HL-60 (cell line): Measurements from ENCODE around the gene HES5.

Source experiments
- DNase-seq, 2 experiments: peaks; one replicate each; pipeline ENCODE4 v3.0.0-alpha.2; 2010 to 2020; ENCODE audit warnings: low read depth in 1 of 2, low spot score in 1 of 2
- H3K27ac ChIP-seq: fragments of 250-450 bp; sonication (Bioruptor Pico); replicated peaks from 2 replicates; pipeline ENCODE4 v1.5.1; 2020; ENCODE audit warnings: mild to moderate bottlenecking, moderate library complexity
- H3K27me3 ChIP-seq: fragments of 250-450 bp; sonication (Bioruptor Pico); 2 replicates; pipeline ENCODE4 v1.5.1; 2021; ENCODE audit warnings: mild to moderate bottlenecking, moderate library complexity; ENCODE audit not compliant: insufficient read depth, poor library complexity, severe bottlenecking
- H3K4me3 ChIP-seq: replicated peaks from 2 replicates; pipeline ENCODE4 v1.5.1; 2011; ENCODE audit warnings: mild to moderate bottlenecking, control low read depth, low read length; ENCODE audit not compliant: insufficient read depth
- CTCF ChIP-seq: IDR thresholded peaks from one replicate; pipeline ENCODE4 v1.5.1; 2011; ENCODE audit warnings: low read length, control low read depth, inconsistent platforms; ENCODE audit not compliant: insufficient read depth
- GABPA ChIP-seq: IDR thresholded peaks from 2 replicates; pipeline ENCODE4 v1.6.1; 2012; ENCODE audit warnings: low read depth
- POLR2AphosphoS5 ChIP-seq: IDR thresholded peaks from 2 replicates; pipeline ENCODE4 v1.6.1; 2012; ENCODE audit warnings: low read depth
- REST ChIP-seq: IDR thresholded peaks from 2 replicates; pipeline ENCODE4 v1.6.1; 2012; ENCODE audit warnings: low read depth; ENCODE audit not compliant: insufficient replicate concordance
- SPI1 ChIP-seq: IDR thresholded peaks from 2 replicates; pipeline ENCODE4 v1.6.1; 2012; ENCODE audit warnings: low read depth, mild to moderate bottlenecking, borderline replicate concordance

HES5 gene

GRCh38 chr1:2495026-2495425 lies 35.0 kb downstream of the HES5 start:
- no peak overlapping the region for H3K27ac ChIP-seq
- no peak for TF ChIP-seq CTCF
- no peak for TF ChIP-seq REST
- no peak for TF ChIP-seq SPI1
- TF ChIP-seq POLR2AphosphoS5 = no peak
- no peak for TF ChIP-seq GABPA
- peaks cover 7% of the 10 kb centered on the region for H3K27me3 ChIP-seq
- no peak overlapping the region for H3K4me3 ChIP-seq
- no peak for DNase-seq

- H3K27me3 ChIP-seq = peaks cover 7% of the 10 kb centered on the region
- TF ChIP-seq CTCF (no peak), SPI1 (no peak), GABPA (no peak), REST (no peak), POLR2AphosphoS5 (no peak)
These were observed 35.8 kb downstream of the HES5 start for GRCh38 chr1:2494323-2494693.

GRCh38 chr1:2493691-2494322 lies 36.3 kb downstream of the HES5 start:
- DNase-seq = no peak
- Histone ChIP-seq H3K4me3 (no peak overlapping the region), H3K27ac (no peak overlapping the region), H3K27me3 (peaks cover 7% of the 10 kb centered on the region)
- TF ChIP-seq POLR2AphosphoS5 = no peak
- no peak for TF ChIP-seq CTCF
- TF ChIP-seq REST = no peak

More at GRCh38 chr1:2494323-2494693, 35.8 kb downstream of the HES5 start:
- Histone ChIP-seq H3K27ac (no peak overlapping the region), H3K4me3 (no peak overlapping the region)
- no peak for DNase-seq
